NB4 (cell line): ENCODE measurements around the gene SPRYD7.

Experiments used
- DNase-seq: peaks from one replicate; pipeline ENCODE4 v3.0.0; 2010; ENCODE audit warnings: low read depth
- H3K4me3 ChIP-seq: one replicate; pipeline ENCODE4 v1.5.1; 2011; ENCODE audit warnings: mild to moderate bottlenecking, low read depth, low read length, moderate library complexity
- MAX ChIP-seq: IDR thresholded peaks from 2 replicates; pipeline ENCODE4 v1.6.1; 2011; ENCODE audit warnings: low read depth, low read length
- MYC ChIP-seq: IDR thresholded peaks from 2 replicates; pipeline ENCODE4 v1.6.1; 2011; ENCODE audit warnings: low read depth, low read length
- POLR2A ChIP-seq: IDR thresholded peaks from 2 replicates; pipeline ENCODE4 v1.6.1; 2011; ENCODE audit warnings: mild to moderate bottlenecking; ENCODE audit not compliant: insufficient read length; ENCODE audit errors: extremely low read depth
- TF ChIP-seq, protein P1 (sequence below): IDR thresholded peaks from one replicate; pipeline ENCODE4 v1.5.1; 2012; ENCODE audit warnings: low read depth, low read length

The SPRYD7 gene

GRCh38 chr13:49936075-49936967 lies at the start of gene SPRYD7:
Gene SPRYD7 (minus strand): TSS chr13:49936340. CDS start chr13:49936235, 105 bp downstream.
- DNase-seq, result peak; percentile 99
- TF ChIP-seq MAX (peak; percentile 87), MYC (peak; percentile 91), POLR2A (peak; percentile 72)
- TF ChIP-seq, protein P1, sequence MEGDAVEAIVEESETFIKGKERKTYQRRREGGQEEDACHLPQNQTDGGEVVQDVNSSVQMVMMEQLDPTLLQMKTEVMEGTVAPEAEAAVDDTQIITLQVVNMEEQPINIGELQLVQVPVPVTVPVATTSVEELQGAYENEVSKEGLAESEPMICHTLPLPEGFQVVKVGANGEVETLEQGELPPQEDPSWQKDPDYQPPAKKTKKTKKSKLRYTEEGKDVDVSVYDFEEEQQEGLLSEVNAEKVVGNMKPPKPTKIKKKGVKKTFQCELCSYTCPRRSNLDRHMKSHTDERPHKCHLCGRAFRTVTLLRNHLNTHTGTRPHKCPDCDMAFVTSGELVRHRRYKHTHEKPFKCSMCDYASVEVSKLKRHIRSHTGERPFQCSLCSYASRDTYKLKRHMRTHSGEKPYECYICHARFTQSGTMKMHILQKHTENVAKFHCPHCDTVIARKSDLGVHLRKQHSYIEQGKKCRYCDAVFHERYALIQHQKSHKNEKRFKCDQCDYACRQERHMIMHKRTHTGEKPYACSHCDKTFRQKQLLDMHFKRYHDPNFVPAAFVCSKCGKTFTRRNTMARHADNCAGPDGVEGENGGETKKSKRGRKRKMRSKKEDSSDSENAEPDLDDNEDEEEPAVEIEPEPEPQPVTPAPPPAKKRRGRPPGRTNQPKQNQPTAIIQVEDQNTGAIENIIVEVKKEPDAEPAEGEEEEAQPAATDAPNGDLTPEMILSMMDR, result peak; percentile 72
- peak within 1 kb of the TSS; percentile 83 for H3K4me3 ChIP-seq

- no peak for DNase-seq
- H3K4me3 ChIP-seq, result no peak overlapping the region
- TF ChIP-seq, protein P1, result no peak
- TF ChIP-seq MYC, result no peak
- TF ChIP-seq MAX, result no peak
- TF ChIP-seq POLR2A, result no peak
Observed at GRCh38 chr13:49985129-49985528, 49.0 kb upstream of the SPRYD7 start.

DNA sequence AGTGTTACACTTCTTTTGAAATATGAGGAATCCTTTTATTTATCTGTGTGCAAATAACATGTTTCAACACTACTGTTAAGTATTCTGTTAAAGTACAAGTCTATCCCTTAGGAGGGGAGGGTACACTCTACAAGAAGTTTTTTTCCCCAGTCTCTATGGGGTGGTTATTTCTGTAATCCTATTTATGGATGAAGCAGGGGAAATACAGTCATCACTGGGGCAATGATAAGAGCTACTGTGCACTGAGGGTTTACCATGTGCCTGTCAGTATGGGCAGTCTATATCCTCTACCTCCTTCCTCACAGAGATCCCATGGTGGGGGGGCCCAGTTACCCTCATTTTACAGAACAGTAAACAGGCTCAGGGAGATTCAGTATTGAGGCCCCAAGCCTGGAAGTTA lies 44.1 kb upstream of the SPRYD7 start:
- peak; percentile 39 for DNase-seq
- TF ChIP-seq, protein P1, result no peak
- peak; percentile 27; the same call in 1 of the 2 replicates for TF ChIP-seq MAX
- no peak overlapping the region for H3K4me3 ChIP-seq

DNA sequence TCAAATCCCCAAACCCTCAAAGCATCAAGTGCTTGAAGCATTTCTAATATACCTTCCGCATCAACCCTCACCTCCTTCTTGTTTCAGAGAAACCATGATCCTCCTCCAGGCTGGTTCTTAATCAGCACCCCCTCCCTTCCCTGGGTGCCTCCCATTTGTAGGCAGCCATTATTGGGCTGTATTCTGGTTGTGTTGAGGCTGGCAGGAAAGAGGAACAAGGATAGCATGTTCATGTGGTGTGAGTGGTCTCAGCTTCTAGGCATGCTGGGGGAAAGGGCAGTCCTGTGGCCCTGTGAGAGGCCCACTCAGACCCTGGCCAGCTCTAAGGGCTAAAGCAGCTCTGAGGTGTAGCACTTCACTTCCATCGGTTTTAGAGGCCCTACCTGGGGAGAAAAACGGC lies 41.9 kb upstream of the SPRYD7 start:
- no peak overlapping the region for H3K4me3 ChIP-seq
- DNase-seq, result peak; percentile 71
- peak; percentile 35; the same call in 1 of the 2 replicates for TF ChIP-seq MYC
- TF ChIP-seq POLR2A, result no peak
- TF ChIP-seq, protein P1, result no peak
- peak; percentile 58 for TF ChIP-seq MAX

DNA sequence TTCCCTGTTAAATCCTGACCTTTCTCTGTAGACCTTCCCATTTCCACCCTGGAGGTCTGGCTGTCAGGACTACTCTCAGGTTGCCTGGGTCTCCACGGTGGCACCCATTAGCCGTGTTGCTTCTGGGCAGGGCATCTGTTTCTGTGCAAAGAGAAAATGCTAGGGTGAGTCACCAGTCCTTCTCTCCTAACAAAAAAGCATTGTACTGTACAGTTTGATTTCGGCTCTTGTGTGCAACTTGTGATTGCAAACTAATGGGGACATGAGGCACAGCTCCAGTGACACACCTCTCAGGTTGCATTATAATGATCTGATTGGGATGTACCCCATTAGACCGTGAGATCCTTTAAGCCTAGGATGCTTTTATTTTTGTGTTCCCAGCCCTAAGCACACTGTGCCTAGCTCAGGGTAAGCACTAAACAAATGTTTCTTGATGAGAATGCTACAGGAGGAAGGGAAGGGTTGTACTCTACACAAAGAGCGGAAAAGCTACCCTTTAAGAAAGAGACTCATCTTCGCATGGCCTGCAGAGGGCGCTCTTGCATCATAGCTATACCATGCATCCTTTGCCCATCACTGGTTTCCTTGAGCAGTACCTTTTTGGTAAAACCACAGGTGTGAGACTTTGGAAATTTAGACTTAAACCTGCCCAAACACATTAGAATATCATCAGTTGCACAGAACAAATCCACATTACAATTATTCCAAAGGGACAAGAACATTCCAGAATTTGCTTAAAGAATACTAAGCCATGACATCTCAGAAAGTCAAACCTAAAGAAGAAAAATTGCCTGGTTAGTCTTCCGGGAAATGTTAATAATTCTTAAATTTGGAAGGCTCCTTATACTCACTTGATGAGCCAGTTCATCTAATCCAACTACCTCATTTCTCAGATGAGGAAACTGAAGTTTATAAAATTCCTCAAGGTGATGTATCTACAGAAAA lies 40.4 kb upstream of the SPRYD7 start:
- TF ChIP-seq POLR2A, result no peak
- TF ChIP-seq, protein P1, result peak; percentile 94
- no peak for TF ChIP-seq MAX
- no peak; the same call in 1 of the 2 replicates for TF ChIP-seq MYC
- H3K4me3 ChIP-seq, result no peak overlapping the region
- peak; percentile 85 for DNase-seq
